HFF-Myc (cell line): ENCODE results near the gene ANXA3.
A peak's percentile ranks its signal among the peaks of the same experiment; 100 is the strongest.
"Not testable (repeated sequence)": the region's sequence is repeated elsewhere in the genome, so short reads cannot be mapped to it uniquely, and the experiment has no call there.

Experiments used
- DNase-seq: peaks from one replicate; pipeline ENCODE4 v3.0.0-alpha.2; 2011; ENCODE audit warnings: low read depth; ENCODE audit errors: extremely low read depth
- H3K4me3 ChIP-seq: replicated peaks from 2 replicates; pipeline ENCODE4 v1.5.1; 2011; ENCODE audit warnings: low read depth, mild to moderate bottlenecking, control low read depth, low read length
- CTCF ChIP-seq: IDR thresholded peaks from 2 replicates; pipeline ENCODE4 v1.5.1; 2012; ENCODE audit warnings: mild to moderate bottlenecking, low read depth, low read length, control low read depth; ENCODE audit errors: missing control alignments

ANXA3 gene

DNA sequence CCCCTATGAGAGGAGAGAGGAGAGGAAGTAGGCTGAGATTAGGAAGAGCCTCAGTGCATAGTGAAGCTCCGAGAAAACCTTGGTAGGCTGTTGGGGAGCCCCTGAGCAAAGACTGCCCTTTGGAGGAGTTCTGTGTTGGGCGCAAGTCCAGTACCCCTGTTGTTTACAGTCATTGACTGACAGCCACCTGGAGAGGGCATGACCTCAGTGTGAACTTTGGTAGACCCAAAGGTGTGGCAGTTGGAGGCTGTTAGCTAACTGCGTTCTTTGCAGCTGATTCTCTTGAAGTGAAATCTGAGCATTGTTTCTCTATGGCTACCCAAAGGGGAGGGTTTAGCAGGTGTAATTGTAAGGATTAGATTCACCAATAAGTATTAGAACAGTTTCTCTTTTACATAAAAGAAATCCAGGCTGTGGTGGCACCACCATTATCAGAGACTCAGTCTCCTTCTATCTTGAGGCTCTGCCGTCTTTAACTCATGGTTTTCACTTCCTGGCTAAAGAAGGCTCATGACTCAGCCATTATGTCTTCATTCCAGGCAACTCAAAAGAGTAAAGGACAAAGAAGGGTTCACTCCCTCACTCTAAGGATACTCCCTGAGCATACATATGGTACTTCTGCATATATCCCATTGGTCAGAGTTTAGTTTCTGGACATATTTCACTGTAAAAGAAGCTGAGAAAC is 33.4 kb downstream of the ANXA3 start:
- H3K4me3 ChIP-seq: no peak overlapping the region
- no peak for TF ChIP-seq CTCF

DNA sequence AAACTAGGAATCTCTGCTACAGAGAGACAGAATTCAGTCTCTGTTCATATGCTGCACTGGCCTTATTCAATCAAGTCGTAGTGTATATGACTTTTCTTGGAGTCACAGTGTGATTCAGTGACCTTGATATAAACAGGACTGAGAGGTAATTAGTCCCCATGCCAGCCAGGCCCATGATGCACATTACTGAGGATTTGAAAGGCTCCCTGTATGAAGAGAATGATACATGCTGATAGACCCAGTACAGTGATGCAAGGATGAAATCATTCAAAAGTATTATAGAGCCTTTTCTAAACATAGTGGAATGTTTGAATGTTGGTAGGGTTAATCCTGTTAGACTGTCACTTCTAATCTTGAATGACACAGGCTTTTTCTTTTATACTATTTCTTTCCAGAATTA is 34.1 kb downstream of the ANXA3 start:
- DNase-seq: no peak
- H3K4me3 ChIP-seq: no peak overlapping the region
- no peak for TF ChIP-seq CTCF

More for the DNA sequence above, 33.4 kb downstream of the ANXA3 start:
- DNase-seq: no peak

GRCh38 chr4:78588894-78589545 is 37.5 kb downstream of the ANXA3 start:
- no peak for DNase-seq
- TF ChIP-seq CTCF: no peak
- H3K4me3 ChIP-seq: no peak overlapping the region

- no peak for TF ChIP-seq CTCF
- DNase-seq: no peak
- no peak overlapping the region for H3K4me3 ChIP-seq
Measured at GRCh38 chr4:78591404-78591803, 39.8 kb downstream of the ANXA3 start.

- no peak for DNase-seq
- peak; percentile 53 for TF ChIP-seq CTCF
- no peak overlapping the region for H3K4me3 ChIP-seq
Measured at GRCh38 chr4:78592088-78592783, 40.7 kb downstream of the ANXA3 start.

DNA sequence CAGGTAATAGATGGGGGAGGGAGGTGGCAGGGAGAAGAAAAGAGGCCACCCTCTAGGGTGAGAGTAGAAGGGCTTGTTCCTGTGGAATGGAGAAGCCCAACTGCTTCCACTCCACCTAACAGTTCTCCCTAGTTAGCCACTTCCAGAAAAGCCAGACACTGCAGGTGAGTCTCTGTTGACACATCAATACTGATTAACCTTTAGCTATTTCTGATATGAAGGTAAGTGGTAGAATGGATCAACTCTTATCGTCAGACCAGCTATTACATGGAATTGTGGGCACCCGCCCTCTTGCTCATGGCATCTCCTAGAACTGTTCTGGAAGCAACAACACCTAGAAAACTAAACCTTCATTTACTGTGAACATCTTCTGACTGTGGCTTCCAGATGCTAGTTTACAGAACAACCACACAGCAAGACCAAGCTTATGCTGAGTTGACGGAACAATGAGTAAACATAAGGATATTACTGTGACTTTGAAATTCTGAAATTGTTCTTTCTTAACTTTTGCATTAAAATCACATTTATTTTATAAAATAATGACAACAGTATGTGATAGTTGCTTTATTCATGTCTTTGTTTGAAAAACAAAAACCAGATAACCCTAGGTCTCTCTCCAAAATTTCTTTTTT is 44.7 kb downstream of the ANXA3 start:
- H3K4me3 ChIP-seq: no peak overlapping the region
- TF ChIP-seq CTCF: no peak
- no peak for DNase-seq

GRCh38 chr4:78598431-78598830 is 46.9 kb downstream of the ANXA3 start:
- not testable (repeated sequence) for H3K4me3 ChIP-seq, DNase-seq
